ENCODE measurements around the gene ST7L.

The ST7L gene

DNA sequence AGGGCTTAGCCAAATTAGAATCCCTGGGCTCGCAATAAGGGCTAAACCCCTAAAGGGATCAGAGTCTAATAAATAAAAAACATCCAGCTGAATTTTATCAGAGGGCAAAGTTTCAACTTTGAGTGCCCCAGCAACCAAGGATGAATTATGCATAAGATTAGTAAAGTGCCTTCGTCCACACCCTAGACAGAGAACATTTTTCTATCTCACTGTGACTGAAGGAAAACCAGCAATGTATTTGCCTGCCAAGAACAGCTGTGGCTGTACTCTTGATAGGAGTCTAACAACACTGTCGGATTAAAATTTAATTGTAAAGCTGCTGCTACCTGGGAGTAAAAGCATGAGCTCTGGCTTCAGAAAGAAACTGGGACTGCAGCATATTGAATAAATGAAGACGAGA, 86.9 kb downstream of the ST7L start:
- no peaks in the 10 kb centered on the region for H3K36me3 ChIP-seq (ENCODE audit: control insufficient read depth, low read length)
- no peaks in the 10 kb centered on the region for H4K20me1 ChIP-seq (ENCODE audit: control insufficient read depth, insufficient read depth, low read depth, low read length)
- no peak overlapping the region for H3K4me2 ChIP-seq (ENCODE audit: low read length)
- no peak overlapping the region for H3K4me3 ChIP-seq (ENCODE audit: low read length)
- no peaks in the 10 kb centered on the region for H3F3A ChIP-seq (ENCODE audit: control insufficient read depth, insufficient read depth)
- no peak overlapping the region for H3K27ac ChIP-seq (ENCODE audit: low read depth, low read length)
- no peaks in the 10 kb centered on the region for H3K79me2 ChIP-seq (ENCODE audit: control insufficient read depth, low read length)
- TF ChIP-seq CTCF (IDR thresholded peaks at IDR 0.05; ENCODE audit: low read depth, low read length, poor library complexity, severe bottlenecking) (no peak), EZH2phosphoT487 (IDR thresholded peaks at IDR 0.05; ENCODE audit: borderline replicate concordance, low read length) (no peak)
- no peaks in the 10 kb centered on the region for H3K9me3 ChIP-seq (ENCODE audit: control insufficient read depth, insufficient read depth, low read length)
- no peaks in the 10 kb centered on the region for H3K27me3 ChIP-seq (ENCODE audit: control insufficient read depth, low read length)
- H3K9me2 ChIP-seq (replicated peaks; ENCODE audit: control insufficient read depth, low read length), result no peaks in the 10 kb centered on the region
- no peaks in the 10 kb centered on the region for H3K4me1 ChIP-seq (ENCODE audit: control insufficient read depth, low read length)

DNA sequence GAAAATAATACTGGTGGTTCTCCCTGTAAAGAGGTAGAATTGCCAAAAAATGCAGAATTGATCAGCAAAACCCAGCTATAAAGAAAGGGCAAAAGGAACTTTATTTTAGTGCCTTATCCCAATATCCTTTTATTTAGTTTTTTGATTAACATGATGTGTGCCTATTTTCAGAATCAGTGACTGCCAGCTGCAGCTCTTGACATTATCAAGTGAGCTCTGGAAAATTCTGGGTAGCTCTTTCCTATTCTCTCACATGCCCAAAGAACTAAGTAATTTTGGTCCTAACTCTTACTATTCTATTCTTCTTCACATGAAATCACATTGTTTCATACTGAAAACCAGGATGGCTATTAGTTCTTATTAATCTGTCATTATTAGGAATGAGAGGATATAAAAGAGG, 88.1 kb downstream of the ST7L start:
- Histone ChIP-seq H3K36me3 (ENCODE audit: control insufficient read depth, low read length) (no peaks in the 10 kb centered on the region), H3K4me3 (ENCODE audit: low read length) (no peak overlapping the region), H3K9me3 (ENCODE audit: control insufficient read depth, insufficient read depth, low read length) (no peaks in the 10 kb centered on the region), H3F3A (ENCODE audit: control insufficient read depth, insufficient read depth) (no peaks in the 10 kb centered on the region), H3K27ac (ENCODE audit: low read depth, low read length) (no peak overlapping the region), H3K79me2 (ENCODE audit: control insufficient read depth, low read length) (no peaks in the 10 kb centered on the region), H3K9me2 (replicated peaks; ENCODE audit: control insufficient read depth, low read length) (no peaks in the 10 kb centered on the region), H3K27me3 (ENCODE audit: control insufficient read depth, low read length) (no peaks in the 10 kb centered on the region), H3K4me1 (ENCODE audit: control insufficient read depth, low read length) (no peaks in the 10 kb centered on the region), H4K20me1 (ENCODE audit: control insufficient read depth, insufficient read depth, low read depth, low read length) (no peaks in the 10 kb centered on the region), H3K4me2 (ENCODE audit: low read length) (no peak overlapping the region)
- TF ChIP-seq CTCF (IDR thresholded peaks at IDR 0.05; ENCODE audit: low read depth, low read length, poor library complexity, severe bottlenecking), result no peak
- TF ChIP-seq EZH2phosphoT487 (IDR thresholded peaks at IDR 0.05; ENCODE audit: borderline replicate concordance, low read length), result no peak

- no peaks in the 10 kb centered on the region for H3K4me1 ChIP-seq (ENCODE audit: control insufficient read depth, low read length)
- no peak for TF ChIP-seq EZH2phosphoT487 (IDR thresholded peaks at IDR 0.05; ENCODE audit: borderline replicate concordance, low read length)
- no peak for TF ChIP-seq CTCF (IDR thresholded peaks at IDR 0.05; ENCODE audit: low read depth, low read length, poor library complexity, severe bottlenecking)
Measured at GRCh38 chr1:112529301-112529700, 89.6 kb downstream of the ST7L start.

DNA sequence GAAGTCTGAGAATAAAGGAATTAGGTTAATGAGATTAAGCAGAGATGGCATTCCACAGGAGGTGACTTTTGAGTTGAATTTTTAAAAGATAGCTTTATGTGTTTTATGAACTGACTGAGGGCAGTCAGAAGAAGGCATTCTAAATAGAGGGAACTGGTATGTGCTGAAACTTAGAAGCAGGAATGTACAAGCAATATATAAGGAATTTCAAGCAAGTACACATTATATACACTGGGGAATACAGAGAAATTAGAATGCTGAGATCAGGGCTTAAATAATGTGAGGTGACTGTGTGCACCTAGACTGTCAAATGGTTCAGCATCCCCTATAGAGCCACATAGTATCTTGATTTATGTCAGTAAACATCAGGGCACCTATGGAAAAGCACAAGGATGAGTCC, 90.9 kb downstream of the ST7L start:
- no peaks in the 10 kb centered on the region for H3K27me3 ChIP-seq (ENCODE audit: control insufficient read depth, low read length)
- no peak overlapping the region for H3K27ac ChIP-seq (ENCODE audit: low read depth, low read length)
- H4K20me1 ChIP-seq (ENCODE audit: control insufficient read depth, insufficient read depth, low read depth, low read length), result no peaks in the 10 kb centered on the region
- H3F3A ChIP-seq (ENCODE audit: control insufficient read depth, insufficient read depth), result no peaks in the 10 kb centered on the region
- no peaks in the 10 kb centered on the region for H3K4me1 ChIP-seq (ENCODE audit: control insufficient read depth, low read length)
- no peak overlapping the region for H3K4me3 ChIP-seq (ENCODE audit: low read length)
- H3K36me3 ChIP-seq (ENCODE audit: control insufficient read depth, low read length), result no peaks in the 10 kb centered on the region
- no peak overlapping the region for H3K4me2 ChIP-seq (ENCODE audit: low read length)
- no peaks in the 10 kb centered on the region for H3K79me2 ChIP-seq (ENCODE audit: control insufficient read depth, low read length)
- no peaks in the 10 kb centered on the region for H3K9me2 ChIP-seq (replicated peaks; ENCODE audit: control insufficient read depth, low read length)
- no peaks in the 10 kb centered on the region for H3K9me3 ChIP-seq (ENCODE audit: control insufficient read depth, insufficient read depth, low read length)
- TF ChIP-seq EZH2phosphoT487 (IDR thresholded peaks at IDR 0.05; ENCODE audit: borderline replicate concordance, low read length), result no peak
- TF ChIP-seq CTCF (IDR thresholded peaks at IDR 0.05; ENCODE audit: low read depth, low read length, poor library complexity, severe bottlenecking), result no peak

More at GRCh38 chr1:112529301-112529700, 89.6 kb downstream of the ST7L start:
- no peak overlapping the region for H3K4me3 ChIP-seq (ENCODE audit: low read length)
- H3K36me3 ChIP-seq (ENCODE audit: control insufficient read depth, low read length), result no peaks in the 10 kb centered on the region
- no peaks in the 10 kb centered on the region for H4K20me1 ChIP-seq (ENCODE audit: control insufficient read depth, insufficient read depth, low read depth, low read length)
- H3K9me2 ChIP-seq (replicated peaks; ENCODE audit: control insufficient read depth, low read length), result no peaks in the 10 kb centered on the region
- H3K79me2 ChIP-seq (ENCODE audit: control insufficient read depth, low read length), result no peaks in the 10 kb centered on the region
- no peak overlapping the region for H3K27ac ChIP-seq (ENCODE audit: low read depth, low read length)
- no peaks in the 10 kb centered on the region for H3F3A ChIP-seq (ENCODE audit: control insufficient read depth, insufficient read depth)
- no peaks in the 10 kb centered on the region for H3K27me3 ChIP-seq (ENCODE audit: control insufficient read depth, low read length)
- H3K4me2 ChIP-seq (ENCODE audit: low read length), result no peak overlapping the region
- H3K9me3 ChIP-seq (ENCODE audit: control insufficient read depth, insufficient read depth, low read length), result no peaks in the 10 kb centered on the region

All from DOHH2 (cell line).